DLD1 (cell line): ENCODE measurements around the gene ZNF292.
"Not testable (repeated sequence)": the region's sequence is repeated elsewhere in the genome, so short reads cannot be mapped to it uniquely, and the experiment has no call there.

Experiments used
- in situ Hi-C: cut with HindIII; loops from 2 replicates; pipeline ENCODE4 v1.10.0; 2017; ENCODE audit warnings: low sequenced_read_pairs

Gene ZNF292

DNA sequence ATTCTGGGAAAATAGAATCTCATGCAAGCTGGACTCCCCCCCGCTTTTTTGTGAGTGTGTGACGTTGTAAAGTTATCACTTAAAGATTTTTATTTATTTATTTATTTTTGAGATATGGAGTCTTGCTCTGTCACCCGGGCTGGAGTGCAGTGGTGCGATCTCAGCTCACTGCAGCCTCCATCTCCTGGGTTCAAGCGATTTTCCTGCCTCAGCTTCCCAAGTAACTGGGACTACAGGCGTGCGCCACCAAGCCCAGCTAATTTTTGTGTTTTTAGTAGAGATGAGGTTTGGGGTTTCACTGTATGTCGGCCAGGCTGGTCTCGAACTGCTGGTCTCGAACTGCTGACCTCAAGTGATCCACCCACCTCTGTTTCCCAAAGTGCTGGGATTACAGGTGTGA, 2.2 kb downstream of the ZNF292 start:
- in situ Hi-C loops, result not testable (repeated sequence)

DNA sequence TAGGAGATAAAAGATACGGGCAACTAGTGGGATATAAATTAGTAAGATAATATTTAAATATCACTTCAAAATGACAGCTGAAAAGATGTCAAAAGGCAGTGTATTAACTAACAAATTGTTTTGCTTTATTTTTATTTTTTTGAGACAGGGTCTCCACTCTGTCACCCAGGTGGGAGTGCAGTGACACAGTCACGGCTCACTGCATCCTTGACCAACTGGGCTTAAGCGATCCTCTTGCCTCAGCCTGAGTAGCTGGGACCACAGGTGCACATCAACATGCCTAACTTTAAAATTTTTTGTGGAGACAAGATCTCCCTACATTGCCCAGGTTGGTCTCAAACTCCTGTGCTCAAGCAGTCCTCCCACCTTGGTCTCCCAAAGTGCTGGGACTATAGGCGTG, 5.9 kb downstream of the ZNF292 start:
- in situ Hi-C loops, result no loop called here

DNA sequence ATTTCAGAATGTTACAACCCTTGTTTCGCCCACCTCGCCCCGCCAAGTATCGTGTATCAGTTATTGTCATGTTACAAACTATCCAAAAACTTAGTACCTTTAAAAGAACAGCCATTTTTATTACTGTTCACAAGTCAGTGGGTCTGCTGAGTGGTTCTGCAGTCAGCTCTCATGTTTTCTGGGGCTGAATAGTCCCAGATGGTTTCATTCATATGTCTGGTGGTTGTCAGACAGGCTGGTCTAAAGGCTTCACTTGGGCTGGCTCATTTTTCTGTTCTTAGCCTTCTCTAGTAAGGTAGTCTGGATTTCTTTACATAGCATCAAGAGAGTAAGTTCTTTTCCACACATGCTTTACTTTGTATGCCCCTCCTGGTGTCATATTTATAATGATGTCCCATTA, 8.6 kb downstream of the ZNF292 start:
- in situ Hi-C loops, result no loop called here

DNA sequence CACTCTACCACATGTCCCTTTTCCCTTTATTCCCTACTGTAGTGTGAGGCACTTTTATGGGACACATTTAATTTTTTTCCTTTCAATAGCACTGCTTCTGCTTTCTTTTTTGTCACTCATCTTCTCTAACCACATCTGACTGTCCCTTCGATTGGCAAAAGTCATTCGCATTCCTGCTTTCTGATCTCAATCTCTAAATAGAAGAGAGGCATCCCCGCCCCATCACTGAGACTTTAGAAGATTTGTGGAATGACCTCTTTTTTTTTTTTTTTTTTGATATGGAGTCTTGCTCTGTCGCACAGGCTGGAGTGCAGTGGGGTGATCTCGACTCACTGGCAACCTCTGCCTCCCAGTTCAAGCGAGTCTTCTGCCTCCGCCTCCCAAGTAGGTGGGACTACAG, 9.1 kb downstream of the ZNF292 start:
- in situ Hi-C loops, result no loop called here

DNA sequence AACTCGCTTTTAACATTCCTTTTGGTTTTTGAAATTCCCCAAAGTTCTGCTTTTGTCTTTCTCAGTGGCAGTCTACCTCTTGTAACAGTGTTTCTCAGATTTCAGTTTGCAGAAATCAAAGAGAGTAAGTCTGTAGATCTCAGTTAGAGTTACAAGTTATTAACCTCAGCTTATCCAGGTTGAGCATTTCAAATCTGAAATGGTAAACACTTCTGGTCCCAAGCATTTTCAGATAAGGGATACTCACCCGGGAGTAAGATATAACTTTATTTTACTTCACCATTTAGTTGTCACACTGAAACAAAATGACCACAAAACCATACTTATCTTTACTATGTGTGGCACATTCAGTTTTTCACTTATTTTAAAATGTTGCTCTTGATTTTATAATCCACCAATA, 9.8 kb downstream of the ZNF292 start:
- in situ Hi-C loops, result no loop called here

DNA sequence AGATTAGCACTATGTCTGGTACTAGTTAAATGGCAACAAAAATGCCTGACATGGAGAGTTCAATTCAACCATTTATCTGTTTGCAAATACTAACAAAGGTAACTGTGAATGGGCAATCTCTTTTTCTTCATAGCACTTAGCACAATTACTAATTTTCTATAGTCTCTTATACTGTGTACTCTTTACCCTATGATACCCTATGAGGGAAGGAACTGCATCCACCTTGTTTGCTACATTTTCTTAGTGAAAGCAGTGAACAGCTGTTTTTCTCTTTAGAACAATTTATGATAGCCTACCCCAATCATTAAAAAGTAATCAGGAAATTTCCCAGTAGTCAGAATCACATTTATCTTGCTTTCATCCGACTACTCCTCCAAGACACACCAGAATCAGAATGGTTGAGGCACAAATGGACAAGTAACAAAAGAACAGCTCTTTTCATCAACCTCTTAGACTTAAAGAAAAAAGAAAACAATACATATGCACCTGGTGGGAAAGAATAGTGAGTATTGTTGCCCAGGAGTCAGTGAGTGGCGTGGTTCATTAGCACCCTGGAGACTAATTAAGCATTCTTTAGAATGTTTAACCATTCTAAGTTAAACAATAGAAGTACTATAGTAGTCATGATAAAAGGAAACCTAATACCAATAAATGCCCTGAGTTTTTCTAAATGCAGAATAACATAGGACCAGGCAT, 16.7 kb downstream of the ZNF292 start:
- in situ Hi-C loops, result no loop called here

DNA sequence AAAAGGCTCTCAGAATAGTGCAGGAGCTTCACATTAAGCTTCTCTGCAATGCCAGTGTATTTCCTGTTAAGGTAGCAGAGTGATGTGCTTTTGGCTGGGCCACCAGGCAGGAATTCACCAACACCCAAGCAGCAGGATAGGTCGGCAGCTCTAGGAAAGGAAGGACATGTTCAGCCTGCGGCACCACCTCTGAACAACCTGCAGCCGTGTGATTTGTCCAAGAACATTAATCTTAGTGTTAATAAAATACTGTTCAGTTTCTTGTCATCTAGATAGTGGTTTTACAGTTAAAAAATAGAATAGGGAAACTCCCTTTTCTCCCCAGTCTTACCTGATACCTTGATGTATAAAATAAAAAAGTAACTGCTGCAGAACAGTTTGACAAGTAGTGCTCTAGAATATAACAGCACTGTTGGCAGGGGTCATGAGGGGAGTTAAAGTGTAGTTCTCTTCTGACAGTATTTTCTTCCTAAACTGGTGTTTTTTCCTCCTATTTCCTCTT, 18.8 kb downstream of the ZNF292 start:
- in situ Hi-C loops, result no loop called here

DNA sequence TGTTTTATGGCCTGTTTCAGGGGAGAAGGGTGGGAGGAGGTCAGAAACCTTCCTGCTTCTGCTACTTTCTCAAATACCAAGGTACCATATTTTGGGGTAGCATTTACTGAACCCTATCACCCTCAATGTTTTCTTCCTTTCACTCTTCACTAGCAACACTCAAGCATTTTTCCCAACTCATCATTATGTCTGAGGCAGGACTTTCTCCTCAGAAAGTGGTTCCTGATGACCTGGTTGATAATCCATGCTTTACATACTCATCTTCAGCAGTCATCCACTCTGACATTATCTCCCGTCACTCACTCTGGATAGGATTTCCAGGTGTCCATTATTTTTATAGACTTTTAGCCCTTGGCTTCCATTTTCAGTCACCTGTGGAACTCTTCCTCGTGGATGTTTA, 21.1 kb downstream of the ZNF292 start:
- in situ Hi-C loops, result no loop called here

DNA sequence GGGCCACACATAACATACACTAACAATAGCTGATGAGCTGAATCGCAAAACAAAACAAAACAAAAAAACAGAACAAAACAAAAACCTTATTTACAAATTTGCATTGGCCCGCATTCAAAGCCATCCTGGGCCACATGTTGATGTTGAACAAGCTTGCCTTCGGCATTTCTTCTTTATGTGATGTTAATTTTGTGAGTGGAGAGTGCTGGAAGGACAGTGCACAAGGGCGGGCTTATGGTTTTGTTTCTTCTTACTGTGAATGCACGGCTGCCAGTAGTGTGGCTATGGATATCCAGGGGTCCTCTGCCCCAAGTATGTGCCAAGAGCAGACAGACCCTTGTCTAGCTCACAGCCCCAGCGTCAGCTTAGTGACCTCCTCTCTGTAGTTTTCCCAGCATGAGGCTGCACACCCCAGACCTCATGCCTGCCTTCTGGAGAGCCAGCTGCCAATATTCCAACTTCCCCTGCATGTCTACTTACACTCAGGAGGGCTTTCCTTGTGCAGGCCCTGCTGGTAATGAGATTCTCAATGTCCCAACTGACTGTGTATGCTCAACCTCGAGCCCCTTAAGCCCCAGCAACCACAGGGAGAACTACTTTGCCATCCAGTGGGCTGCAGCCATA, 24.9 kb downstream of the ZNF292 start:
- in situ Hi-C loops, result no loop called here

DNA sequence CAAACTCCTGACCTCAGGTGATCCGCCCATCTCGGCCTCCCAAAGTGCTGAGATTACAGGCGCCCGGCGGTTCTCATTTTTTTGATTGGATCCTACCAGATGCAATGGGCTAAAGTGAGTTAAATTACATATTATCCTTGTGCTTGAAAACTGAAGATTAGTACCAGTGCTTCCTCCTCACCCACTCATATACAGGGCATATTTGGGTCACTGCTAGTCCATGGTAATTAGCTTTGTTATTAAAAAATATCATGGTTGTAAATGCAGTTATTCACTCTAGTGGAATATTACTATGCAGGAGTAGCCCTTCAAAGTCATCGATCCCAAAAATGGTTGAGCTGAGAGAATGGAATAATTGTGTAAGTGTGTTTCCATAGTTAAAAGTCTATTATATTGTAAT, 26.5 kb downstream of the ZNF292 start:
- in situ Hi-C loops, result no loop called here

DNA sequence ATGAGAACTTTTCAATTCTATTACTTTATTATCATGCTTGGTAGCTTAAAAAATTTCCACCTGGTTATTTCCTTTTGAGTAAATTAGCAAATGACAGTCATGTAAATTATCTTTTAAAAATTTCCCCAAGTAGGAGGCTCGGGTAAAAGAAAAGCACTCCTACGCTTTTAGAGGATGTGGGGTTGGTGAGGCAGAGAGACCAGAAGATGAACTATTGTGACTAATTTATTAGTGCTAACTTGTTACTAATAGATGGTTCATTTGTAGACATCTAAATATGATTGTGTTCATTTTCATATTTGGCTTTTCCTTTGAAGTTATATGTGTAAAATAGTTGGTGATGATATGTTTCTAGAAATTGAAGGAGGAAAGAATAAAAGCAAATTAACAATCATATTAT, 27.0 kb downstream of the ZNF292 start:
- in situ Hi-C loops, result no loop called here

DNA sequence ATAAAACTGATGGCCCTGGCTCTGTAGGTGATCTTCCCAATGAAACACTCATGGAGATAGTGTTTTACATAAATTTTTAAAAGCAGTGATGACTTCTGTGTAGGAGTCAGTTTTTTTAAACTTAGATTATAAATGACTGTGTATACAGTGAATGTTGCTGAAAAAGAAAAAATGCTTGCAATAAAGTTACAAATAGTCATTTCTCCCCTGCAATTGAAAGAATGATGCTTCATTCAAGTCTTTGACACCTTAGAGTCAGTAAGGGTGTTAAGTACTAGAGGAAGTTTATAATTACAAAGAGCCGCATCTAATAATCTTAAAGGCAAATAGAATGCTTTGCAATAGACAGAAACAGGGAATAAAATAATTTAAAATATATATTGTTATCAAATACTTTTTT, 27.6 kb downstream of the ZNF292 start:
- in situ Hi-C loops, result no loop called here

DNA sequence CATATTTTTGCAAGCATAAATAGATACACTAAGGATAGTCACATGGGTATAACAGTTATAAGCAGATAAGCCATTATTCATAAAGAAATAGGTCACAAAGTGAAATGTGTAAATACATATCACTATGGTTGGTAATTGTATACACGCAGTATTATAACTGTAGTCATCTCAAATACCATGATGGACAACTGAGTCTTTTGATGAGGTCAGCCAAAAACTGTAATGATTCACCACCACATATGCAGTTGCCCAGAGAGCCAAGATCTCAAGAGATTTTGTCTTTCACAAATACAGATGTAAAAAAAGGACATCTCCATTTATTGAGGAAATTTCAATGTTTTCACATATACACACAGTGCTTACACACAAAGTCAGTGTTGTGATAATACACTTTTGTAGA, 28.3 kb downstream of the ZNF292 start:
- in situ Hi-C loops, result no loop called here

DNA sequence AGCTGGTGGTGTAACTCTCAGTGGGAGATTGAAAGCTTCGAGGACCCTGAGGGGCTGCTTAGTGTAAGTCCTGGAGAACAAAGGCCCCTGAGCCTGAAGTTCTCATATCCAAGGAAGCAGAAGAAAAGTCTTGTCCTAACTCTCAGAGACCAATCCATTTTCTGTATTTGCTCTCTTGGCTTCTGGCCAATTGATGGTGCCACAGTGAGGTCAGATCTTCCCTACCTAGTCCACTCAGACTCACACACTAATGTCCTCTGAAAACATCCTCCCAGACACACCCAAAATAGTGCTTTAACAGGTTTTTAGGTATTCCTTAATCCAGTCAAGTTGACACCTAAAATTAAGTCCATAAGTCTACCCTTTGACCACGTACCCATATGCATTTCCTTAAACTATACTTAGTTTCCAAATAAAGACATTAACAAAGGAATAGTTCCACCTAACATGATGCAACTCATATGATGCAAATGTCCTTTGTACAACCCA, 29.4 kb downstream of the ZNF292 start:
- in situ Hi-C loops, result no loop called here

DNA sequence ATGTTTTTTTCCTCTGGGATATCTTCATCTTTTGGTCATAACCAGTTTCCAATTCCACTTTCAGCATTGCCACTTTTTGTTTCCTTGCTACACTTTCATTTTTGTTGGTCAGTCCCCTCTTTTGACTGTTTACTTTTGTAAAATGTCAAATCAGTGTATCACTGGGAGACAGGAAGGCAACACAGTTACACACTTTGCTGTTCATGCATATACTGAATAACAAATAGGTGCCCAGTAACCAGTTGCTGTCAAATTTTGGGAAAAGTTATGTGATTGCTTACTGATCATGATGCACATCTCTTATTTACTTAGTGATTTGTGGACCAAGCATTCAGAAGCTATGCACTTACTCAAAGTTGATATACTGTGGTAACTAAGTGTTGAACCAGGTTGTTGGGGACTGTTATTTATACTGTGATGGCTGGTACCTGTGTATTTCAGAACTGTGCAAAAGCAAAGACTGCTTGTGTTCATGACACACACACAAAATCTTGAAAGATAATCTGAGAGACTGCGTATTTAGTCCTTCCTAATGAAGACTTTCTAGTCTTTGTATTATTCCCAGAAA, 41.0 kb downstream of the ZNF292 start:
- in situ Hi-C loops, result no loop called here

DNA sequence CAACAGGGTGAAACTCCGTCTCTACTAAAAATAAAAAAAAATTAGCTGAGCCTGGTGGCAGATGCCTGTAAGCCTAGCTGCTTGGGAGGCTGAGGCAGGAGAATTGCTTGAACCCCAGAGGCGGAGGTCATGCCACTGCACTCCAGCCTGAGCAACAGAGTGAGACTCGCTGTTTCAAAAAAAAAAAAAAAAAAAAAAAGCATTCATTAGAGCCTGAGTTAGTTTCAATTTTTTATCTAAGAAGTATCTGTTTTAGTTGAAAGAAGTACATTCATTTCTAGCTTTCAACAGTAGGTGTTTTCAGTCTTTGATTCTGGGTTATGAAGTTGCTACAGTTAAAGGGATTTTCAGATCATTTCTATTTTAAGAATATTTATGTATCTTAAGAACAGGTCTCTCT, 42.2 kb downstream of the ZNF292 start:
- in situ Hi-C loops, result no loop called here

DNA sequence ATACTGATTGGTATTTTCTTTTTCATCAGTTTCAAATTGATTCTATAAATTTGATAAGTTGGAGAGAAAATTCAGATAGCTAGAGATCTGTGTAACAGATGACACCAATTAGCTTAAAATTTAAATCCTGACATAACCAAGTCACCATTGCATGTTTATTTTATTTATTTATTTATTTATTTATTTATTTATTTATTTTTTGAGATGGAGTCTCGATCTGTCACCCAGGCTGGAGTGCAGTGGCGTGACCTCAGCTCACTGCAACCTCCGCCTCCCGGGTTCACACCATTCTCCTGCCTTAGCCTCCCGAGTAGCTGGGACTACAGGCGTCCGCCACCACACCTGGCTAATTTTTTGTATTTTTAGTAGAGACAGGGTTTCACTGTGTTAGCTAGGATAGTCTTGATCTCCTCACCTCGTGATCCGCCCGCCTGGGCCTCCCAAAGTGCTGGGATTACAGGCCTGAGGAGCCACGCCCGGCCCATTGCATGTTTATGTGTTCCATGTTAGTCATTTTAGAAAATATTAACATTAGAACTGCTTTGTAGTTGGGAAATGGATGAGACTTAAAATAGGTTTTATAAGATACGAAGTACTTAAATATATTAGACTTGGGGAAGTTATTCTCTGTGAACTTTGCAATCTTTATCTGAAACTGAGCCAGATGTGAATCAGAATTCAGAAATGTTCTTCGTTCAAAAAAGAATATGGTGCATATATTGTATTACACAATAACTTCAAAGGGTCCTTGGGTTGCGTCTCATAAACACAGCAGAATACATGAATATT, 42.9 kb downstream of the ZNF292 start:
- in situ Hi-C loops, result not testable (repeated sequence)

DNA sequence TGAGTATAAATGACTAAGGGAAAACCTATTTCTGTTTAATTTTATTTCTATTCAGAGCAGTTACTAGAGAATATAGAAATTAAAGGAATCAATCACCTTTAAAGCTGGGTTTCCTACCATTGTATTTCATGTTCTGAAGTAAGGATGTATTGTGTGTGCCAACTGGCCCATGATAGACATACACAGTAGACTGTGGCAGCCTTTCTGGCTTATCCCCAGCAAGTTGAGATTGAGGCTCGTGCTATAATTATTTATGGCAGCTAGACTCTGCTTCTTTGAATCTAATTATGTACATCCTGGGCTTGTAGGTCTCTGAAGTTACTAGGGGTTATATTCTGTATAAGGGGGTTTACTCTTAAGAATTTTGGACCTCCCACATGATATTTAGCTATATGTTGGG, 44.4 kb downstream of the ZNF292 start:
- in situ Hi-C loops, result no loop called here

DNA sequence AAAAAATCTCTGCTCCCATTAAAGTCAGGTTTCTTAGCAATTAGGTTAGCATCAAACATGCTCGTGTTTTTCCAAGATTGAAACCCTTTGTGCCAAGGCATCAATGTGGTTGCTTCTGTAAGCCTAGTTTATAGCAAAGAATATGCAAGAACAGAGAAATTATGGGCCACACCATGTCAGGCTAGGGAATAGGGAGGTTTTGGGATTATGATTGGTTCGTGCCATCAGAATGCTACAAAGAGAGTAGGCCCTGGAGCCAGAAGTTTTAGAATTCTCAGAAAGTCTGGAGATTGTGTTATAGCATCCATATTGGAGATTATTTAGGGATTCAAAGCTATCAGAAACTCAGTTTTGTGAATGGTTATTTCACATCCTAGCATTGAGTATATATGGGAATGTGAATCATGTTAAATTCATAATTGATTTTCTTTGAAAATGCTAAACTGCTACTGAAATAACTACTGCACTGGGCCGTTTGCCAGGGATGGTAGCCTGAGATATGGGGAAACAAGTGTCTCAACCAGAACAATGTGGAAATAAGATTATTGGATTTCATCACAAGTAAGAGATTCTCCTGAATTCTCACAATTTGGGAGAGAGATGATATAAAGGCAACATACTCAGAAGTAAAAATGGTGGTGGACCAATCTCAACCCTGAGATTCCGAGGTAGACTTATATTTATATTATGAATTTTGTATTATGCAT, 45.3 kb downstream of the ZNF292 start:
- in situ Hi-C loops, result no loop called here

DNA sequence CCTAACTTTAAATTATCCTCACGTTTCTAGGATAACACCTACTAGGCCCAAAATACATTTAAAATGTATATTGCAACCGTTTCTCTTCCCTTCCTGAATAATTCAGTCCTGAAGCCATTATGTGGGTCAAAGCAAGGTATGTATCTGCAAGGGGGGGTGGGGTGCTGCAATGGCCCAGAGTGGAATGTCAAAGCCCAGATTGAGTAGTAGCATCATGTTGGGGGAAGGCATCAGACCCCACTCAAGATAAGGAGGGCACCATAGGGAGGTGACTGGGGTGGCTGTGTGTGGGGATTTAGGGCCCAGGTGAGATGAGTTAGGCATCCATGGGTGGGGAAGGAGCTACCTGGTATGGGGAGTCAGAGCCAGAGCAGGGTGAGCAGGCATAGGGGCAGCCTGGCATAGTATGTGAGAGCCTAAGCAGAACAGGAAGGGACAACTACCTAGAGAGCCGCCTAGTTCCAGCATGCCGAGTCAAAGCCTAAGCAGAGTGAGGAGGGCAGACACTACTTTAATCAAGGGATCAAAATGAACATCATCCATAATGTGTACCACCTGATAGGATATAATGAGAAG, 48.2 kb downstream of the ZNF292 start:
- in situ Hi-C loops, result no loop called here

DNA sequence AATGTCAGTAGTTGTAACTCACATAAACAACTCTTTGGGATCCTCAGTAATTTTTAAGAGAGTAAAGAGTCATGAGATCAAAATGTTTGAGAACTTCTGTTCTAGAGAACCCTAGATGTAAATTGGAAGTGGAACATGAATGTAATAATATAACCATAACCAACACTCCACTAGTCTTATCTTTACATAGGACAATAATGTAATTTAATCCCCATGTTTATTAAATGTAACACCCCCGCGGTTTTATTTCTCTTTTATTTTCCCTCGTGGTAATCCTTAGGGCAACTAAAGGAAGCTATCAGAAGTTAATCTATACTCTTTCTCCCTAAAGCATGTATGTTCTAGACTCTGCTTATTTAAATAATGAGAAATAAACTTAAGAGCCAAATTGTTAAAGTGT, 54.4 kb downstream of the ZNF292 start:
- in situ Hi-C loops, result no loop called here
